HG03457 (cell line): ENCODE data around the gene C6orf120.

Experiments used
- ATAC-seq: cut with Tn5 transposase; IDR thresholded peaks from one replicate; pipeline ENCODE4 v1.9.1; 2021; ENCODE audit warnings: moderate number of reproducible peaks; ENCODE audit not compliant: unreplicated experiment

The C6orf120 gene

GRCh38 chr6:169724494-169725124, 22.7 kb downstream of the C6orf120 start, which contains the start of gene PHF10:
PHF10 (minus strand) TSS chr6:169724500; CDS start chr6:169723931, 569 bp downstream.
- peak; percentile 35 for ATAC-seq

GRCh38 chr6:169725125-169726048, 23.5 kb downstream of the C6orf120 start:
- no peak for ATAC-seq

GRCh38 chr6:169726049-169726400, 24.1 kb downstream of the C6orf120 start:
- ATAC-seq, result no peak

- no peak for ATAC-seq
These were observed 25.0 kb downstream of the C6orf120 start for GRCh38 chr6:169726963-169727362.

GRCh38 chr6:169729961-169730360, 28.0 kb downstream of the C6orf120 start:
- ATAC-seq, result no peak

GRCh38 chr6:169738204-169738975, 36.5 kb downstream of the C6orf120 start:
- ATAC-seq, result no peak

GRCh38 chr6:169738976-169739529, 37.1 kb downstream of the C6orf120 start:
- ATAC-seq, result no peak

- no peak for ATAC-seq
These were observed 39.4 kb downstream of the C6orf120 start for GRCh38 chr6:169741344-169741743.

- ATAC-seq, result no peak
These were observed 43.5 kb downstream of the C6orf120 start for GRCh38 chr6:169745405-169745804.

- ATAC-seq, result no peak
These were observed 44.6 kb downstream of the C6orf120 start for GRCh38 chr6:169746556-169746955.

GRCh38 chr6:169751242-169752073, 49.5 kb downstream of the C6orf120 start, which contains the start of the genes DYNLT2 and ERMARD:
DYNLT2 (minus strand) TSS chr6:169751572; CDS start chr6:169751458, 114 bp downstream.
ERMARD (plus strand) TSS chr6:169751622; CDS start chr6:169751658, 36 bp downstream.
- peak; percentile 92 for ATAC-seq

GRCh38 chr6:169752074-169752623, 50.2 kb downstream of the C6orf120 start:
- no peak for ATAC-seq
